GM23338 (cell line): ENCODE measurements around the gene CUBN. TPM values are rescaled to one million over a fixed set of nuclear protein-coding genes. Genes with fewer than 3 reads are reported as not detected.

Source experiments
- ATAC-seq: fragments of 200-7000 bp; cut with Tn5 transposase; 3 replicates; pipeline ENCODE4 v1.9.1; 2020
- DNase-seq: peaks from one replicate; pipeline ENCODE4 v3.0.0-alpha.2; 2015; ENCODE audit warnings: low spot score
- H2AFZ ChIP-seq: fragments of 200-600 bp; sonication (generic); 2 replicates; pipeline ENCODE4 v1.8.0; 2016; ENCODE audit warnings: antibody characterized with exemption, mild to moderate bottlenecking, moderate library complexity
- H3F3A ChIP-seq: fragments of 200-600 bp; sonication (generic); replicated peaks from 2 replicates; pipeline ENCODE4 v1.8.0; 2017; ENCODE audit warnings: antibody characterized with exemption, mixed run types, low read depth
- H3K27ac ChIP-seq: fragments of 200-600 bp; sonication (generic); 2 replicates; pipeline ENCODE4 v1.6.1; 2016; ENCODE audit warnings: low read depth
- H3K27me3 ChIP-seq: fragments of 200-600 bp; sonication (generic); 2 replicates; pipeline ENCODE4 v1.8.0; 2016; ENCODE audit warnings: mild to moderate bottlenecking, mixed run types, moderate library complexity; ENCODE audit not compliant: insufficient read depth
- H3K36me3 ChIP-seq: fragments of 200-600 bp; sonication (generic); 2 replicates; pipeline ENCODE4 v1.8.0; 2016; ENCODE audit warnings: mild to moderate bottlenecking; ENCODE audit not compliant: insufficient read depth
- H3K4me1 ChIP-seq: fragments of 200-600 bp; sonication (generic); 2 replicates; pipeline ENCODE4 v1.8.0; 2016; ENCODE audit warnings: mild to moderate bottlenecking, moderate library complexity; ENCODE audit not compliant: insufficient read depth
- H3K4me2 ChIP-seq: fragments of 200-600 bp; sonication (generic); 2 replicates; pipeline ENCODE4 v1.7.1; 2017; ENCODE audit warnings: mixed run types
- H3K4me3 ChIP-seq: fragments of 200-600 bp; sonication (generic); 2 replicates; pipeline ENCODE4 v1.6.1; 2016; ENCODE audit warnings: mixed run types
- H3K79me2 ChIP-seq: fragments of 200-600 bp; sonication (generic); replicated peaks from 2 replicates; pipeline ENCODE4 v1.8.0; 2017; ENCODE audit warnings: mild to moderate bottlenecking; ENCODE audit not compliant: insufficient read depth
- H3K9me2 ChIP-seq: fragments of 200-600 bp; sonication (generic); 2 replicates; pipeline ENCODE4 v1.8.0; 2017; ENCODE audit not compliant: insufficient read depth
- H4K20me1 ChIP-seq: fragments of 200-600 bp; sonication (generic); replicated peaks from 2 replicates; pipeline ENCODE4 v1.8.0; 2017; ENCODE audit warnings: mild to moderate bottlenecking; ENCODE audit not compliant: insufficient read depth
- H3K27ac Mint-ChIP-seq: 2 replicates; pipeline ENCODE4 v1.8.0; 2020; ENCODE audit warnings: inconsistent platforms, mild to moderate bottlenecking, moderate library complexity, mixed read lengths
- H3K27me3 Mint-ChIP-seq: 3 replicates; pipeline ENCODE4 v1.8.0; 2022; ENCODE audit warnings: low read depth, mild to moderate bottlenecking, moderate library complexity, mixed read lengths, inconsistent platforms; ENCODE audit not compliant: insufficient read depth, poor library complexity
- H3K36me3 Mint-ChIP-seq: 3 replicates; pipeline ENCODE4 v1.8.0; 2021; ENCODE audit warnings: low read depth, mild to moderate bottlenecking, inconsistent platforms, moderate library complexity, mixed read lengths
- H3K4me1 Mint-ChIP-seq: 3 replicates; pipeline ENCODE4 v1.8.0; 2020; ENCODE audit warnings: mild to moderate bottlenecking, inconsistent platforms, mixed read lengths
- H3K4me3 Mint-ChIP-seq: 3 replicates; pipeline ENCODE4 v1.8.0; 2021; ENCODE audit warnings: moderate library complexity, mild to moderate bottlenecking, inconsistent platforms, mixed read lengths
- H3K9me3 Mint-ChIP-seq: 3 replicates; pipeline ENCODE4 v1.8.0; 2020; ENCODE audit warnings: moderate library complexity, mild to moderate bottlenecking, inconsistent platforms, mixed read lengths
- CREB1 ChIP-seq: fragments of 250-450 bp; sonication (Bioruptor Pico); IDR thresholded peaks from 2 replicates; pipeline ENCODE4 v1.5.0; 2020; ENCODE audit warnings: low read depth, mild to moderate bottlenecking, moderate library complexity
- ETS1 ChIP-seq: IDR thresholded peaks from 2 replicates; pipeline ENCODE4 v1.6.1; 2016; ENCODE audit warnings: antibody characterized with exemption
- EZH2 ChIP-seq: fragments of 200-600 bp; sonication (generic); IDR thresholded peaks from one replicate; pipeline ENCODE4 v1.8.0; 2017; ENCODE audit warnings: antibody characterized with exemption, mild to moderate bottlenecking, low read depth; ENCODE audit not compliant: unreplicated experiment
- EZH2phosphoT487 ChIP-seq: fragments of 200-600 bp; sonication (generic); IDR thresholded peaks from one replicate; pipeline ENCODE4 v1.8.1; 2018; ENCODE audit warnings: antibody characterized with exemption; ENCODE audit not compliant: unreplicated experiment
- JUNB ChIP-seq: IDR thresholded peaks from one replicate; pipeline ENCODE4 v1.6.1; 2016; ENCODE audit warnings: antibody characterized with exemption; ENCODE audit not compliant: unreplicated experiment
- NANOG ChIP-seq: IDR thresholded peaks from 2 replicates; pipeline ENCODE4 v1.6.1; 2016; ENCODE audit warnings: antibody characterized with exemption, borderline replicate concordance
- POLR2AphosphoS5 ChIP-seq: IDR thresholded peaks from 2 replicates; pipeline ENCODE4 v1.6.1; 2016; ENCODE audit warnings: antibody characterized with exemption, low read depth
- REST ChIP-seq: IDR thresholded peaks from one replicate; pipeline ENCODE4 v1.6.1; 2018; ENCODE audit warnings: antibody characterized with exemption; ENCODE audit not compliant: unreplicated experiment
- ZNF114 ChIP-seq: fragments of 250-450 bp; sonication (Bioruptor Pico); IDR thresholded peaks from 2 replicates; pipeline ENCODE4 v1.5.0; 2020; ENCODE audit warnings: mild to moderate bottlenecking, moderate library complexity
- ZNF331 ChIP-seq: fragments of 250-450 bp; sonication (Bioruptor Pico); IDR thresholded peaks from 2 replicates; pipeline ENCODE4 v1.5.0; 2020; ENCODE audit warnings: low read depth, mild to moderate bottlenecking, moderate library complexity
- ZNF462 ChIP-seq: fragments of 250-450 bp; sonication (Bioruptor Pico); IDR thresholded peaks from 2 replicates; pipeline ENCODE4 v1.5.0; 2020; ENCODE audit warnings: mild to moderate bottlenecking, moderate library complexity
- polyA plus RNA-seq: library from polyadenylated mRNA; unstranded; fragments of >200 nt; fragmentation: Nextera tagmentation; extraction: Ambion mirVana; gene quantifications from 2 replicates; pipeline ENCODE4 v1.2.1, GENCODE V29; 2016
- total RNA-seq: library from RNA; depleted of rRNA; stranded (reverse); fragments of >200 nt; shearing (Covaris generic); gene quantifications from 2 replicates; pipeline ENCODE4 v1.2.3, GENCODE V29; 2014

The CUBN gene
- total and polyA plus RNA-seq, 2 experiments from 2014 or later, result 0.06 to 1.8 TPM

GRCh38 chr10:17101257-17101909, 28.2 kb downstream of the CUBN start (continued):
- TF ChIP-seq ETS1, result no peak

GRCh38 chr10:17100586-17100985, 29.0 kb downstream of the CUBN start:
- Histone ChIP-seq H3K36me3 (no peaks in the 10 kb centered on the region), H2AFZ (no peak overlapping the region), H3K27ac (no peak overlapping the region), H3K4me3 (no peak overlapping the region), H3K4me2 (no peak overlapping the region), H3K4me1 (no peaks in the 10 kb centered on the region), H3K27me3 (no peaks in the 10 kb centered on the region), H3K79me2 (no peaks in the 10 kb centered on the region), H3K9me2 (no peaks in the 10 kb centered on the region), H4K20me1 (no peaks in the 10 kb centered on the region), H3F3A (no peaks in the 10 kb centered on the region)
- peaks cover 1% of the 10 kb centered on the region for H3K27me3 Mint-ChIP-seq
- no peak overlapping the region for H3K27ac Mint-ChIP-seq
- no peaks in the 10 kb centered on the region for H3K9me3 Mint-ChIP-seq
- H3K36me3 Mint-ChIP-seq, result no peaks in the 10 kb centered on the region
- DNase-seq (no peak), ATAC-seq (no peak)
- no peaks in the 10 kb centered on the region for H3K4me1 Mint-ChIP-seq
- no peak overlapping the region for H3K4me3 Mint-ChIP-seq
- TF ChIP-seq EZH2phosphoT487 (no peak), ZNF462 (CRISPR knock-in tag) (no peak), EZH2 (no peak), ETS1 (no peak), ZNF114 (CRISPR knock-in tag) (no peak), ZNF331 (no peak), CREB1 (no peak), REST (no peak), JUNB (no peak), NANOG (no peak), POLR2AphosphoS5 (no peak)
